Gastroesophageal sphincter (tissue), 4 donors: Measurements from ENCODE around the gene SLC22A7. TPM values are rescaled to one million over a fixed set of nuclear protein-coding genes. Genes with fewer than 3 reads are reported as not detected.

Experiments
- ATAC-seq: fragments of 150-250 bp; one replicate; pipeline ENCODE4 v1.9.1; 2016; ENCODE audit warnings: mild to moderate bottlenecking, moderate library complexity
- H3K27ac ChIP-seq, 4 donors: fragments of 200-600 bp; sonication (generic) in 3 of 4; 1 replicate in 3 of 4; 2 replicates in 1 of 4; pipeline ENCODE4 v1.5.1; 2016 to 2019
- H3K27me3 ChIP-seq: fragments of 200-600 bp; sonication (generic); one replicate; pipeline ENCODE4 v1.5.1; 2019
- H3K36me3 ChIP-seq, 2 donors: fragments of 200-600 bp; sonication (generic); one replicate each; pipeline ENCODE4 v1.5.1; 2019; ENCODE audit warnings: control low read depth in 1 of 2
- H3K4me1 ChIP-seq, 3 donors: fragments of 200-600 bp; sonication (generic); 1 replicate in 2 of 3; 2 replicates in 1 of 3; pipeline ENCODE4 v1.5.1; 2016 to 2019; ENCODE audit warnings: control low read depth in 2 of 3
- H3K4me3 ChIP-seq, 2 donors: fragments of 200-600 bp; sonication (generic); one replicate each; pipeline ENCODE4 v1.5.1; 2019; ENCODE audit warnings: mild to moderate bottlenecking in 1 of 2, moderate library complexity in 1 of 2
- H3K9me3 ChIP-seq, 3 donors: fragments of 200-600 bp; sonication (generic); one replicate each; pipeline ENCODE4 v1.5.1; 2017 to 2019; ENCODE audit warnings: control low read depth in 2 of 3
- CTCF ChIP-seq, 4 experiments: fragments of 200-600 bp in 2 of 4; fragments of 450-650 bp in 2 of 4; sonication (generic) in 1 of 4; IDR thresholded peaks; one replicate each; pipeline ENCODE4 v1.5.1; 2017 to 2019; ENCODE audit warnings: antibody characterized with exemption in 4 of 4, mild to moderate bottlenecking in 2 of 4, moderate library complexity in 2 of 4
- EP300 ChIP-seq: sonication (generic); formaldehyde crosslinking; IDR thresholded peaks from one replicate; pipeline ENCODE4 v1.6.1; 2017; ENCODE audit warnings: antibody characterized with exemption, mild to moderate bottlenecking
- POLR2A ChIP-seq, 2 donors: fragments of 450-650 bp; IDR thresholded peaks; one replicate each; pipeline ENCODE4 v1.6.1; 2017; ENCODE audit warnings: antibody characterized with exemption in 2 of 2, mild to moderate bottlenecking in 2 of 2, moderate library complexity in 1 of 2
- POLR2AphosphoS5 ChIP-seq: sonication (generic); formaldehyde crosslinking; IDR thresholded peaks from one replicate; pipeline ENCODE4 v1.6.1; 2017; ENCODE audit warnings: antibody characterized with exemption
- WGBS, 2 donors: methylation state at CpG; one replicate each; pipeline ENCODE4 v1.1.5; 2018; ENCODE audit warnings: low coverage in 1 of 2; 5-methylcytosine and 5-hydroxymethylcytosine counted together
- total RNA-seq, 4 donors: library from RNA; depleted of rRNA; stranded (reverse); fragments of >200 nt; gene quantifications; one replicate each; pipeline ENCODE4 v1.1.0, GENCODE V29; 2016

Gene SLC22A7
- total RNA-seq, 4 donors from 2014 or later = not detected

- no peak for TF ChIP-seq POLR2AphosphoS5
- no peak for TF ChIP-seq EP300
- no peak for TF ChIP-seq POLR2A (IDR thresholded peaks at IDR 0.05)
- no peak for TF ChIP-seq CTCF (IDR thresholded peaks at IDR 0.05)
- Histone ChIP-seq H3K9me3 (no peaks in the 10 kb centered on the region), H3K4me3 (no peak overlapping the region), H3K4me1 (peaks cover 0 to 6% (median 0%) of the 10 kb centered on the region in 3 donors), H3K27me3 (peaks cover 68% of the 10 kb centered on the region), H3K27ac (no peak overlapping the region), H3K36me3 (no peaks in the 10 kb centered on the region)
- ATAC-seq = no peak
- 25 to 38% methylated on average over 1 to 2 of the region's 15 CpGs for WGBS, 2 donors
Measured at GRCh38 chr6:43254138-43254817, 43.8 kb upstream of the SLC22A7 start.

- no peak for ATAC-seq
- Histone ChIP-seq H3K4me3 (no peak overlapping the region), H3K4me1 (peaks cover 0 to 6% (median 0%) of the 10 kb centered on the region in 3 donors), H3K27ac (no peak overlapping the region), H3K9me3 (no peaks in the 10 kb centered on the region), H3K27me3 (peaks cover 70% of the 10 kb centered on the region), H3K36me3 (no peaks in the 10 kb centered on the region)
- TF ChIP-seq EP300 (no peak), POLR2AphosphoS5 (no peak), POLR2A (IDR thresholded peaks at IDR 0.05) (no peak), CTCF (IDR thresholded peaks at IDR 0.05) (no peak)
- WGBS, 2 donors = 100% methylated on average over 1 of the region's 11 CpGs; no CpG with 5 or more reads in 1 of the 2 donors
Measured at GRCh38 chr6:43254846-43255245, 43.2 kb upstream of the SLC22A7 start.

- Histone ChIP-seq H3K9me3 (no peaks in the 10 kb centered on the region), H3K27ac (no peak overlapping the region), H3K4me1 (peaks cover 0 to 6% (median 0%) of the 10 kb centered on the region in 3 donors), H3K4me3 (no peak overlapping the region), H3K27me3 (peaks cover 70% of the 10 kb centered on the region), H3K36me3 (no peaks in the 10 kb centered on the region)
- no peak for TF ChIP-seq CTCF (IDR thresholded peaks at IDR 0.05)
- no peak for TF ChIP-seq POLR2AphosphoS5
- TF ChIP-seq POLR2A (IDR thresholded peaks at IDR 0.05) = no peak
- TF ChIP-seq EP300 = no peak
- 72 to 82% methylated on average over 6 to 7 of the region's 11 CpGs for WGBS, 2 donors
- ATAC-seq = no peak
Measured at GRCh38 chr6:43255408-43256054, 42.5 kb upstream of the SLC22A7 start.

- no peaks in the 10 kb centered on the region for H3K9me3 ChIP-seq
- 90 to 95% methylated on average over 2 of the region's 9 CpGs for WGBS, 2 donors
- no peak overlapping the region for H3K4me3 ChIP-seq
- peaks cover 62% of the 10 kb centered on the region for H3K27me3 ChIP-seq
- H3K27ac ChIP-seq = no peak overlapping the region
- no peaks in the 10 kb centered on the region for H3K36me3 ChIP-seq
- H3K4me1 ChIP-seq = peaks cover 0 to 1% (median 0%) of the 10 kb centered on the region in 3 donors
- no peak for ATAC-seq
- TF ChIP-seq EP300 (no peak), POLR2AphosphoS5 (no peak), POLR2A (IDR thresholded peaks at IDR 0.05) (no peak)
Measured at GRCh38 chr6:43256670-43257366, 41.2 kb upstream of the SLC22A7 start.

GRCh38 chr6:43257367-43258145, 40.5 kb upstream of the SLC22A7 start:
- H3K9me3 ChIP-seq = no peaks in the 10 kb centered on the region
- H3K4me1 ChIP-seq = no peaks in the 10 kb centered on the region
- no peak overlapping the region for H3K27ac ChIP-seq
- ATAC-seq = no peak
- 20 to 73% methylated on average over 1 to 4 of the region's 12 CpGs for WGBS, 2 donors
- no peak for TF ChIP-seq EP300
- no peak for TF ChIP-seq POLR2AphosphoS5
- no peak for TF ChIP-seq CTCF (IDR thresholded peaks at IDR 0.05)
- no peak for TF ChIP-seq POLR2A (IDR thresholded peaks at IDR 0.05)
- H3K4me3 ChIP-seq = no peak overlapping the region
- H3K36me3 ChIP-seq = no peaks in the 10 kb centered on the region
- H3K27me3 ChIP-seq = peaks cover 54% of the 10 kb centered on the region
